ENCODE measurements around the gene BBLN.
A peak's percentile ranks its signal among the peaks of the same experiment; 100 is the strongest.

BBLN gene

GRCh38 chr9:128161215-128161902 is 1.3 kb downstream of the BBLN start:
- Mint-ChIP-seq H3K4me3 (peak overlapping the region; percentile 83), H3K4me1 (peaks cover 17% of the 10 kb centered on the region), H3K27me3 (no peaks in the 10 kb centered on the region), H3K36me3 (ENCODE audit: low read depth) (peaks cover 22% of the 10 kb centered on the region), H3K27ac (peak overlapping the region; percentile 64), H3K9me3 (no peaks in the 10 kb centered on the region)
- ATAC-seq (no peak), DNase-seq (no peak)

GRCh38 chr9:128162215-128163026 is 2.4 kb downstream of the BBLN start:
- peaks cover 27% of the 10 kb centered on the region for H3K36me3 Mint-ChIP-seq (ENCODE audit: low read depth)
- H3K27me3 Mint-ChIP-seq: no peaks in the 10 kb centered on the region
- DNase-seq (no peak), ATAC-seq (no peak)
- peaks cover 17% of the 10 kb centered on the region for H3K4me1 Mint-ChIP-seq
- H3K4me3 Mint-ChIP-seq: peak overlapping the region; percentile 28
- peak overlapping the region; percentile 25 for H3K27ac Mint-ChIP-seq
- H3K9me3 Mint-ChIP-seq: no peaks in the 10 kb centered on the region

DNA sequence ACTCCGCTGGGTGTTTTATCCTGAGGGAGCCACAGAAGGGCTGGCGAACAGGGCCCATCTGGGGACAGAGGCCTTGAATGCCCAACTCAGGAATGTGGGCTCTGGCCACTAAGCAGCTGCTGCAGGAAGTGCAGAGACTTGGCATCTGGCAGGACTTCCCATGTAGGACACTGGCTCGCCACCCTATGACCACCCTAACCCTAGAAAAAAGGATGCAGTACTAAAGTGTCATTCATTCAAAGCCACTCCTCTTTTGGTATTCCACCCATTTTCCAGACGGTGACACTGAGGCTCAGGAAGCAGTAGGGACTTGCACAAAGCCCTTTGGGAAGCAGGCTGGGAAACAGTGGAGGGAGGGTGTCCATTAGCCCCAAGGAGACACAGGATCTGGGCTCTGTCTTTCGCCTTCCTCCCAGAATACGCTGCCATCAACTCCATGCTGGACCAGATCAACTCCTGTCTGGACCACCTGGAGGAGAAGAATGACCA is 3.0 kb downstream of the BBLN start:
- Mint-ChIP-seq H3K27ac (no peak overlapping the region), H3K9me3 (no peaks in the 10 kb centered on the region), H3K36me3 (ENCODE audit: low read depth) (peaks cover 27% of the 10 kb centered on the region), H3K4me3 (no peak overlapping the region), H3K27me3 (no peaks in the 10 kb centered on the region), H3K4me1 (peaks cover 17% of the 10 kb centered on the region)
- DNase-seq: no peak
- ATAC-seq: no peak

- DNase-seq (no peak), ATAC-seq (no peak)
- peaks cover 30% of the 10 kb centered on the region for H3K36me3 Mint-ChIP-seq (ENCODE audit: low read depth)
- no peak overlapping the region for H3K4me3 Mint-ChIP-seq
- peaks cover 17% of the 10 kb centered on the region for H3K4me1 Mint-ChIP-seq
- no peaks in the 10 kb centered on the region for H3K27me3 Mint-ChIP-seq
- no peak overlapping the region for H3K27ac Mint-ChIP-seq
- no peaks in the 10 kb centered on the region for H3K9me3 Mint-ChIP-seq
Measured at GRCh38 chr9:128163523-128164306, 3.6 kb downstream of the BBLN start.

DNA sequence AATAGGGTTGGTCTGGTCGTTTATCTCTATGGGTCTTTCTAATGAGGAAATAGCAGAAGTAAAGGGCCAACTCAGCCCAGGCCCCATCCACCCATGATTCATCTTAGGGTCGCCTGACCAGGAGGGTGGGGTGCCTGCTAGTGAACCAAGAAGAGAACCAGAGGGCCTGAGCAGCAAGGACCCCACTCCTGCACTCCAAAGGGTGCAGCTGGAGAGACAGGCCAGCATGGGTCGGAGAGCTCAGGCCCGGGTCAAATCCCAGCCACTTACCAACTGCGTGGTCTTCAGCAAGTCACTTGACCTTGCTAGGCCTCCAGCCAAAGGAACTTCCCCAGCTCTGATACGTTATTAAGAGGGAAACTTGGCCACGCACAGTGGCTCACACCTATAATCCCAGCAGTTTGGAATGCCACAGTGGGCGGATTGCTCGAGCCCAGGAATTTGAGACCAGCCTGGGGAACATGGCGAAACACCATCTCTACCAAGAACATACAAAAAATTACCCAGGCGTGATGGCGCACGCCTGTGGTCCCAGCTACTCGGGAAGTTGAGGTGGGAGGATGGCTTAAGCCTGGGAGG is 4.3 kb downstream of the BBLN start:
- Mint-ChIP-seq H3K9me3 (no peaks in the 10 kb centered on the region), H3K27ac (no peak overlapping the region), H3K36me3 (ENCODE audit: low read depth) (peaks cover 34% of the 10 kb centered on the region), H3K4me3 (no peak overlapping the region), H3K27me3 (no peaks in the 10 kb centered on the region), H3K4me1 (peaks cover 16% of the 10 kb centered on the region)
- ATAC-seq (no peak), DNase-seq (no peak)

DNA sequence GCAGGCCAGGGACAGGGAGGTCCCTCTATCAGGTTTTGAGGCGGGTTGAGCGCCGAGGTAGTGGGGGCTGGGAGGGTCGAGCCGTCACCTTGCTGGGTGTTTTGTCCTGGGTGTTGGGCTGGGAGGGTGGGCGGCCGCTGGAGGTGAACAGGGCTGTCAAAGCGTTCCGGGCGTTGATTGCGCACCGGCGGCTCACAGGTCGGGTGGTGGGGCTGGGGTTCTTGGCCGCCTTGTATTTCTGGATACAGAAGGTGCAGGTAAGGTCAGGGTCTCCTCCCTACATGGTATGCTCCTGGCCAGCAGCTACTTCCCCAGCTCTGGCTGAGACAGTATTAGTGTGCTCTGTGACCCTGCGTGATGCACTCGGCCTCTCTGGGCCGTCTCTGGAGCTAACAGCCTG is 6.1 kb downstream of the BBLN start:
- ATAC-seq: no peak
- no peak overlapping the region for H3K4me3 Mint-ChIP-seq
- H3K27ac Mint-ChIP-seq: no peak overlapping the region
- peaks cover 11% of the 10 kb centered on the region for H3K4me1 Mint-ChIP-seq
- no peak for DNase-seq
- H3K9me3 Mint-ChIP-seq: no peaks in the 10 kb centered on the region
- peaks cover 40% of the 10 kb centered on the region for H3K36me3 Mint-ChIP-seq (ENCODE audit: low read depth)
- H3K27me3 Mint-ChIP-seq: no peaks in the 10 kb centered on the region

GRCh38 chr9:128167209-128167608 is 7.1 kb downstream of the BBLN start:
- no peak for DNase-seq
- H3K27me3 Mint-ChIP-seq: no peaks in the 10 kb centered on the region
- H3K27ac Mint-ChIP-seq: no peak overlapping the region
- H3K9me3 Mint-ChIP-seq: no peaks in the 10 kb centered on the region
- peaks cover 36% of the 10 kb centered on the region for H3K36me3 Mint-ChIP-seq (ENCODE audit: low read depth)
- H3K4me1 Mint-ChIP-seq: peaks cover 5% of the 10 kb centered on the region
- ATAC-seq: no peak
- no peak overlapping the region for H3K4me3 Mint-ChIP-seq

DNA sequence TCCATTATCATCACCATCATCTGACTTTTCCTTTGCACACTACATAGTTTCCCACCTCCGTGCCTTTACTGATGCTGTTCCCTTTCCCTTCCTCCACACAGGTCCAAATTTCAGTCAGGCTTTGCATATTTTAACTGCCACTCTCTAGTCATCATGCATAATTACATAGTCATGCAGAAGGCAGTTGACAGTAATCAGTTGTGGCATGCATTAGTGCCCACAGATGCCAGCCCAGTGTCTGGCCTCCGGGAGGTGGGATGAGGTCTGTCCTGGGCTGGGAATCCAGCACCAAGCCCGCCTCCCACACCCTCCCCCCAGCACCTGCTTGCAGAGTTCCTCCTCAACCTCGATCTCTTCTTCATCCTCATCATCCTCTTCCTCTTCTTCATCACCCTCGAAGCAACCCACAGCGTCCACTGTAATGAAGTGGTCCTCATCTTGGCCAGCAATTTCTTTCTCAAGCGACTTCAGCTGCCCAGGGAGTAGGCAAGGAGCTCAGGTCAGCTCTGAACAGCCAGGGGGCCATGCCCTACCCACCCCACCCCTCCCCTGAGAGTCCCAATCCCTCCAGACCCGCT is 8.8 kb downstream of the BBLN start:
- no peak overlapping the region for H3K4me3 Mint-ChIP-seq
- H3K36me3 Mint-ChIP-seq (ENCODE audit: low read depth): peaks cover 29% of the 10 kb centered on the region
- H3K4me1 Mint-ChIP-seq: peaks cover 1% of the 10 kb centered on the region
- ATAC-seq (no peak), DNase-seq (no peak)
- no peak overlapping the region for H3K27ac Mint-ChIP-seq
- H3K9me3 Mint-ChIP-seq: no peaks in the 10 kb centered on the region
- no peaks in the 10 kb centered on the region for H3K27me3 Mint-ChIP-seq

DNA sequence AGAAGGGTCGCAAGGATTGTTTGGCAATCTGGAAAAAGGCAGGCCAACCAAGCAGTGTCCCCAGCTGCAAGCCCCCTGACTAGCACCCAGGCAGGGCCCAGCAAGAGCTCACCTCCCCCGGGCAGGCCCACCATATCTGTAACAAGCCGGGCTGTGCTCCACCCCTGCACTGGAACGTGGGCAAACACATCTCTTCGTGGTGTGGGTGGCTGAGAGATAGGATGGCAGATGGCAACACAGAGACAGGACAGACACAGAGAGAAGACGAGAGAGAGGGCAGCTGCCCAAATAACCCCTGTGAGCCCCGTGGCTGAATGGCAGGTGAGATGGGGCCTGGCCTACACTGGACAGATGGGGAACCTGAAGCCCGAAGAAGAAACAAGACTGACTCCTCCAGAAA is 9.4 kb downstream of the BBLN start:
- Mint-ChIP-seq H3K27me3 (no peaks in the 10 kb centered on the region), H3K27ac (no peak overlapping the region), H3K4me1 (peaks cover 1% of the 10 kb centered on the region), H3K36me3 (ENCODE audit: low read depth) (peaks cover 25% of the 10 kb centered on the region), H3K9me3 (no peaks in the 10 kb centered on the region), H3K4me3 (no peak overlapping the region)
- no peak for ATAC-seq
- no peak for DNase-seq

DNA sequence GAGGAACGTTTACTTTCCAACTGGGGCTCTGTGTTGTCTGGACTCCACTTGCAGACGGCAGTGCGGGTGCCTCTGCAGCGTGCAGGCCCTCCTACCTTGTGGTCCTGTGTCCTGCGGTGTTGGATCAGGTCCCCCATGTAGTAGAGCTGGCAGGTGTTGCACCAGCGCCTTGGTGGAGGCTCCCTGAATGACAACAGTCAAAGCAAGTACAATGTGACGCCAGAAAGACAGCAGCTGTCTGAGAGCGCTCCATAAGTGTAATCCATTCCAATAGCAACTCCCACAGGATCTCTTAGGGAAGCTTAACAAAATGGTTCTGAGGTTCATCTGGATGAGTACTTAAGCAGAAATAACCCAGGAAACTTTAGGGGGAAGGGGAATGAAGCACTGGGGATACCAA is 9.9 kb downstream of the BBLN start:
- ATAC-seq: no peak
- no peaks in the 10 kb centered on the region for H3K27me3 Mint-ChIP-seq
- H3K36me3 Mint-ChIP-seq (ENCODE audit: low read depth): peaks cover 24% of the 10 kb centered on the region
- H3K9me3 Mint-ChIP-seq: no peaks in the 10 kb centered on the region
- peaks cover 1% of the 10 kb centered on the region for H3K4me1 Mint-ChIP-seq
- H3K4me3 Mint-ChIP-seq: no peak overlapping the region
- H3K27ac Mint-ChIP-seq: no peak overlapping the region
- no peak for DNase-seq

- H3K27me3 Mint-ChIP-seq: no peaks in the 10 kb centered on the region
- H3K4me1 Mint-ChIP-seq: no peaks in the 10 kb centered on the region
Measured at GRCh38 chr9:128174062-128174461, 14.0 kb downstream of the BBLN start.

DNA sequence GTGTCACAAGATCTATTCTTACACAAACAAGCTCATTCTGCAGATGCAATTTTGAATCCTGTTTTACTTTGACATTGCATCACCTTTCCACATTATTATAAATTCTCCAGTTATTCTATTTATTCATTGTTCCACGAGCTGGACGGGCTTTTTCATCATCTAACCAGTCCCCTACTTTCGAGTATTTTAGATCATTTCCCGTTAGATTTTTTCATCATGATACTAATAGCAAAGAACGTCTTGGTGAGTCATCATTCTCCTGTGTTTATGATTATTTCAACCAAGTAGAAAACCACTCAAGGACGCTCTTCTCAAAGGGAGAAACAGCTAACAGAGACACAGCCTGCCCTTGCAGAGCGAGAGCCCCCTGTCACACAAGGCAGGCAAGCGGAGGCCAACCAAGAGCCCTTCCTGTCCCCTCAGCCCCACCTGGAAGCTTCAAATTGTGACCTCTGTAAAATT is 15.1 kb downstream of the BBLN start:
- DNase-seq (no peak), ATAC-seq (no peak)
- H3K4me1 Mint-ChIP-seq: no peaks in the 10 kb centered on the region
- no peak overlapping the region for H3K27ac Mint-ChIP-seq
- no peak overlapping the region for H3K4me3 Mint-ChIP-seq
- H3K36me3 Mint-ChIP-seq (ENCODE audit: low read depth): peaks cover 24% of the 10 kb centered on the region
- no peaks in the 10 kb centered on the region for H3K9me3 Mint-ChIP-seq
- H3K27me3 Mint-ChIP-seq: no peaks in the 10 kb centered on the region

More at GRCh38 chr9:128174062-128174461, 14.0 kb downstream of the BBLN start:
- H3K27ac Mint-ChIP-seq: no peak overlapping the region
- H3K9me3 Mint-ChIP-seq: no peaks in the 10 kb centered on the region
- DNase-seq (no peak), ATAC-seq (no peak)
- peaks cover 23% of the 10 kb centered on the region for H3K36me3 Mint-ChIP-seq (ENCODE audit: low read depth)
- H3K4me3 Mint-ChIP-seq: no peak overlapping the region

- H3K27ac Mint-ChIP-seq: no peak overlapping the region
- ATAC-seq (peak; percentile 9), DNase-seq (no peak)
- H3K4me1 Mint-ChIP-seq: no peaks in the 10 kb centered on the region
- no peak overlapping the region for H3K4me3 Mint-ChIP-seq
- no peaks in the 10 kb centered on the region for H3K27me3 Mint-ChIP-seq
- H3K9me3 Mint-ChIP-seq: no peaks in the 10 kb centered on the region
- H3K36me3 Mint-ChIP-seq (ENCODE audit: low read depth): peaks cover 25% of the 10 kb centered on the region
Measured at GRCh38 chr9:128175726-128176125, 15.7 kb downstream of the BBLN start.

GRCh38 chr9:128178806-128179431 is 18.9 kb downstream of the BBLN start:
- H3K27me3 Mint-ChIP-seq: no peaks in the 10 kb centered on the region
- DNase-seq (no peak), ATAC-seq (no peak)
- H3K4me1 Mint-ChIP-seq: peaks cover 4% of the 10 kb centered on the region
- H3K36me3 Mint-ChIP-seq (ENCODE audit: low read depth): peaks cover 31% of the 10 kb centered on the region
- H3K9me3 Mint-ChIP-seq: no peaks in the 10 kb centered on the region
- no peak overlapping the region for H3K4me3 Mint-ChIP-seq
- H3K27ac Mint-ChIP-seq: no peak overlapping the region

Measured in activated naive CD8-positive, alpha-beta T cell treated with anti-CD3 and anti-CD28 coated beads, Interleukin-2, amount 50 U/mL, for 24 hours (primary cell).